SK-N-SH treated with all-trans-retinoic acid at 6 μM for 48 hours (cell line): ENCODE results near the gene MAFB.

ENCODE experiments used
- ATAC-seq: fragments of 200-7000 bp; cut with Tn5 transposase; 3 replicates; pipeline ENCODE4 v1.9.1; 2020; ENCODE audit warnings: mild to moderate bottlenecking, moderate library complexity
- ARNTL ChIP-seq: fragments of 450-650 bp; formaldehyde crosslinking; IDR thresholded peaks from 2 replicates; pipeline ENCODE4 v1.5.0; 2020; ENCODE audit warnings: low read depth, mild to moderate bottlenecking, moderate library complexity, borderline replicate concordance
- BACH2 ChIP-seq: fragments of 250-450 bp; sonication (Bioruptor Pico); IDR thresholded peaks from 2 replicates; pipeline ENCODE4 v1.9.0; 2021; ENCODE audit warnings: mild to moderate bottlenecking, borderline replicate concordance
- CSDC2 ChIP-seq: fragments of 250-450 bp; sonication (Bioruptor Pico); IDR thresholded peaks from 2 replicates; pipeline ENCODE4 v1.5.0; 2020; ENCODE audit warnings: mild to moderate bottlenecking, moderate library complexity
- CSRNP3 ChIP-seq: fragments of 250-450 bp; sonication (Bioruptor Pico); IDR thresholded peaks from 2 replicates; pipeline ENCODE4 v1.5.1; 2021; ENCODE audit warnings: mild to moderate bottlenecking, moderate library complexity
- ESRRG ChIP-seq: fragments of 250-450 bp; sonication (Bioruptor Pico); IDR thresholded peaks from 2 replicates; pipeline ENCODE4 v1.6.1; 2021; ENCODE audit warnings: mild to moderate bottlenecking
- GLIS3 ChIP-seq: fragments of 250-450 bp; sonication (Bioruptor Pico); IDR thresholded peaks from 2 replicates; pipeline ENCODE4 v1.5.0; 2020; ENCODE audit warnings: mild to moderate bottlenecking, moderate library complexity
- ISL1 ChIP-seq: fragments of 250-450 bp; sonication (Bioruptor Pico); IDR thresholded peaks from 2 replicates; pipeline ENCODE4 v2.1.2; 2022; ENCODE audit warnings: mild to moderate bottlenecking, moderate library complexity
- OSR1 ChIP-seq: fragments of 250-450 bp; sonication (Bioruptor Pico); IDR thresholded peaks from 2 replicates; pipeline ENCODE4 v1.8.0; 2022; ENCODE audit warnings: moderate library complexity, mild to moderate bottlenecking, inconsistent platforms
- PPARA ChIP-seq: fragments of 250-450 bp; sonication (Bioruptor Pico); IDR thresholded peaks from 2 replicates; pipeline ENCODE4 v1.5.0; 2020; ENCODE audit warnings: mild to moderate bottlenecking, borderline replicate concordance
- RARB ChIP-seq: fragments of 250-450 bp; sonication (Bioruptor Pico); IDR thresholded peaks from 2 replicates; pipeline ENCODE4 v1.8.0; 2021; ENCODE audit warnings: mild to moderate bottlenecking, moderate library complexity
- SNAI2 ChIP-seq: fragments of 250-450 bp; sonication (Bioruptor Pico); IDR thresholded peaks from 2 replicates; pipeline ENCODE4 v1.5.0; 2020; ENCODE audit warnings: mild to moderate bottlenecking, moderate library complexity
- TCF4 ChIP-seq: fragments of 250-450 bp; sonication (Bioruptor Pico); IDR thresholded peaks from 2 replicates; pipeline ENCODE4 v1.8.0; 2021; ENCODE audit warnings: mild to moderate bottlenecking, moderate library complexity, borderline replicate concordance
- TOX ChIP-seq: fragments of 250-450 bp; sonication (Bioruptor Pico); IDR thresholded peaks from 2 replicates; pipeline ENCODE4 v1.8.0; 2021; ENCODE audit warnings: mild to moderate bottlenecking, moderate library complexity, borderline replicate concordance
- ZC3H10 ChIP-seq: fragments of 250-450 bp; sonication (Bioruptor Pico); IDR thresholded peaks from 2 replicates; pipeline ENCODE4 v1.5.1; 2021; ENCODE audit warnings: mild to moderate bottlenecking, moderate library complexity
- ZFP3 ChIP-seq: fragments of 250-450 bp; sonication (Bioruptor Pico); IDR thresholded peaks from 2 replicates; pipeline ENCODE4 v1.5.0; 2020; ENCODE audit warnings: mild to moderate bottlenecking, moderate library complexity
- ZFP30 ChIP-seq: fragments of 450-650 bp; formaldehyde crosslinking; IDR thresholded peaks from 2 replicates; pipeline ENCODE4 v1.5.0; 2022; ENCODE audit warnings: mild to moderate bottlenecking, moderate library complexity
- ZNF565 ChIP-seq: fragments of 450-650 bp; formaldehyde crosslinking; conservative IDR thresholded peaks from 2 replicates; pipeline ENCODE4 v1.5.0; 2020; ENCODE audit warnings: low read depth, mild to moderate bottlenecking, moderate library complexity
- ZNF70 ChIP-seq: fragments of 450-650 bp; formaldehyde crosslinking; IDR thresholded peaks from 2 replicates; pipeline ENCODE4 v1.5.0; 2020; ENCODE audit warnings: mild to moderate bottlenecking, moderate library complexity
- ZNF8 ChIP-seq: fragments of 450-650 bp; formaldehyde crosslinking; IDR thresholded peaks from 2 replicates; pipeline ENCODE4 v1.5.0; 2020; ENCODE audit warnings: mild to moderate bottlenecking, moderate library complexity
- TF ChIP-seq, protein P1 (sequence below): fragments of 250-450 bp; sonication (Bioruptor Pico); IDR thresholded peaks from 2 replicates; pipeline ENCODE4 v1.5.0; 2020; ENCODE audit warnings: mild to moderate bottlenecking, moderate library complexity
- TF ChIP-seq, protein P2 (sequence below): fragments of 250-450 bp; sonication (Bioruptor Pico); IDR thresholded peaks from 2 replicates; pipeline ENCODE4 v1.8.0; 2020; ENCODE audit warnings: mild to moderate bottlenecking, moderate library complexity, borderline replicate concordance
- TF ChIP-seq, protein P3 (sequence below): fragments of 250-450 bp; sonication (Bioruptor Pico); IDR thresholded peaks from 2 replicates; pipeline ENCODE4 v1.8.0; 2021; ENCODE audit warnings: low read depth, mild to moderate bottlenecking, moderate library complexity, borderline replicate concordance

The MAFB gene

DNA sequence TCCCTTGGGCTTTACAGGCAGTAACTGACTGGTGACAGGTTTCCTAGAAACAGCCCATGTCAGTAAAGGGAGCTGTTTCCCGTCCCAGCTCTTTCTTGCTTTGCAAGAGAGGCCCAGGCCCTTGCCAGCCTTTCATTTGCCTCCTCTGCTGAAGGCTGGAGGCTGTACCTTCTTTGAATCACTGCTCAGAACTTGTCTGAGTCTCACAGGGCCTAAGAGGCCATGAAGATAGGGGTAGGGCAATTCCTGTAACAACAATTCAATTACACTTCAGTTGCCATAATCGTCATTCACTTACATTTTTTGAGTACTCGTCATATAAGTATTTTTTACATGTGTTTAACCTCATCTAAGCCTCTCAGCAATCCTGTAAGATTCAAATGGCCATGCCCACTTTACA lies 25.9 kb upstream of the MAFB start:
- ATAC-seq: no peak
- TF ChIP-seq OSR1 (CRISPR knock-in tag): no peak
- TF ChIP-seq, protein P1, sequence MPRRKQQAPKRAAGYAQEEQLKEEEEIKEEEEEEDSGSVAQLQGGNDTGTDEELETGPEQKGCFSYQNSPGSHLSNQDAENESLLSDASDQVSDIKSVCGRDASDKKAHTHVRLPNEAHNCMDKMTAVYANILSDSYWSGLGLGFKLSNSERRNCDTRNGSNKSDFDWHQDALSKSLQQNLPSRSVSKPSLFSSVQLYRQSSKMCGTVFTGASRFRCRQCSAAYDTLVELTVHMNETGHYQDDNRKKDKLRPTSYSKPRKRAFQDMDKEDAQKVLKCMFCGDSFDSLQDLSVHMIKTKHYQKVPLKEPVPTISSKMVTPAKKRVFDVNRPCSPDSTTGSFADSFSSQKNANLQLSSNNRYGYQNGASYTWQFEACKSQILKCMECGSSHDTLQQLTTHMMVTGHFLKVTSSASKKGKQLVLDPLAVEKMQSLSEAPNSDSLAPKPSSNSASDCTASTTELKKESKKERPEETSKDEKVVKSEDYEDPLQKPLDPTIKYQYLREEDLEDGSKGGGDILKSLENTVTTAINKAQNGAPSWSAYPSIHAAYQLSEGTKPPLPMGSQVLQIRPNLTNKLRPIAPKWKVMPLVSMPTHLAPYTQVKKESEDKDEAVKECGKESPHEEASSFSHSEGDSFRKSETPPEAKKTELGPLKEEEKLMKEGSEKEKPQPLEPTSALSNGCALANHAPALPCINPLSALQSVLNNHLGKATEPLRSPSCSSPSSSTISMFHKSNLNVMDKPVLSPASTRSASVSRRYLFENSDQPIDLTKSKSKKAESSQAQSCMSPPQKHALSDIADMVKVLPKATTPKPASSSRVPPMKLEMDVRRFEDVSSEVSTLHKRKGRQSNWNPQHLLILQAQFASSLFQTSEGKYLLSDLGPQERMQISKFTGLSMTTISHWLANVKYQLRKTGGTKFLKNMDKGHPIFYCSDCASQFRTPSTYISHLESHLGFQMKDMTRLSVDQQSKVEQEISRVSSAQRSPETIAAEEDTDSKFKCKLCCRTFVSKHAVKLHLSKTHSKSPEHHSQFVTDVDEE (CRISPR knock-in tag): no peak
- no peak for TF ChIP-seq CSDC2 (CRISPR knock-in tag)
- TF ChIP-seq ARNTL (CRISPR knock-in tag): no peak
- no peak for TF ChIP-seq CSRNP3 (CRISPR knock-in tag)
- no peak for TF ChIP-seq TCF4
- TF ChIP-seq ZFP30: no peak
- no peak for TF ChIP-seq ZNF565 (CRISPR knock-in tag)
- TF ChIP-seq PPARA (CRISPR knock-in tag): no peak
- no peak for TF ChIP-seq RARB (CRISPR knock-in tag)
- TF ChIP-seq, protein P2, sequence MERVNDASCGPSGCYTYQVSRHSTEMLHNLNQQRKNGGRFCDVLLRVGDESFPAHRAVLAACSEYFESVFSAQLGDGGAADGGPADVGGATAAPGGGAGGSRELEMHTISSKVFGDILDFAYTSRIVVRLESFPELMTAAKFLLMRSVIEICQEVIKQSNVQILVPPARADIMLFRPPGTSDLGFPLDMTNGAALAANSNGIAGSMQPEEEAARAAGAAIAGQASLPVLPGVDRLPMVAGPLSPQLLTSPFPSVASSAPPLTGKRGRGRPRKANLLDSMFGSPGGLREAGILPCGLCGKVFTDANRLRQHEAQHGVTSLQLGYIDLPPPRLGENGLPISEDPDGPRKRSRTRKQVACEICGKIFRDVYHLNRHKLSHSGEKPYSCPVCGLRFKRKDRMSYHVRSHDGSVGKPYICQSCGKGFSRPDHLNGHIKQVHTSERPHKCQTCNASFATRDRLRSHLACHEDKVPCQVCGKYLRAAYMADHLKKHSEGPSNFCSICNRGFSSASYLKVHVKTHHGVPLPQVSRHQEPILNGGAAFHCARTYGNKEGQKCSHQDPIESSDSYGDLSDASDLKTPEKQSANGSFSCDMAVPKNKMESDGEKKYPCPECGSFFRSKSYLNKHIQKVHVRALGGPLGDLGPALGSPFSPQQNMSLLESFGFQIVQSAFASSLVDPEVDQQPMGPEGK: no peak
- no peak for TF ChIP-seq ZFP3 (CRISPR knock-in tag)
- no peak for TF ChIP-seq ESRRG (CRISPR knock-in tag)
- TF ChIP-seq SNAI2 (CRISPR knock-in tag): no peak
- TF ChIP-seq BACH2 (CRISPR knock-in tag): no peak

GRCh38 chr20:40714109-40714508 lies 25.1 kb upstream of the MAFB start:
- no peak for ATAC-seq
- TF ChIP-seq, protein P3, sequence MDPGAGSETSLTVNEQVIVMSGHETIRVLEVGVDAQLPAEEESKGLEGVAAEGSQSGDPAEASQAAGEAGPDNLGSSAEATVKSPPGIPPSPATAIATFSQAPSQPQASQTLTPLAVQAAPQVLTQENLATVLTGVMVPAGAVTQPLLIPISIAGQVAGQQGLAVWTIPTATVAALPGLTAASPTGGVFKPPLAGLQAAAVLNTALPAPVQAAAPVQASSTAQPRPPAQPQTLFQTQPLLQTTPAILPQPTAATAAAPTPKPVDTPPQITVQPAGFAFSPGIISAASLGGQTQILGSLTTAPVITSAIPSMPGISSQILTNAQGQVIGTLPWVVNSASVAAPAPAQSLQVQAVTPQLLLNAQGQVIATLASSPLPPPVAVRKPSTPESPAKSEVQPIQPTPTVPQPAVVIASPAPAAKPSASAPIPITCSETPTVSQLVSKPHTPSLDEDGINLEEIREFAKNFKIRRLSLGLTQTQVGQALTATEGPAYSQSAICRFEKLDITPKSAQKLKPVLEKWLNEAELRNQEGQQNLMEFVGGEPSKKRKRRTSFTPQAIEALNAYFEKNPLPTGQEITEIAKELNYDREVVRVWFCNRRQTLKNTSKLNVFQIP: no peak
- TF ChIP-seq ZNF565 (CRISPR knock-in tag) (no peak), TOX (CRISPR knock-in tag) (no peak), ISL1 (CRISPR knock-in tag) (no peak), GLIS3 (no peak), ZNF8 (no peak), CSDC2 (CRISPR knock-in tag) (no peak), SNAI2 (CRISPR knock-in tag) (no peak), ZC3H10 (CRISPR knock-in tag) (no peak), BACH2 (CRISPR knock-in tag) (no peak), TCF4 (no peak)
- TF ChIP-seq, protein P1 (CRISPR knock-in tag): no peak

GRCh38 chr20:40713508-40713907 lies 24.5 kb upstream of the MAFB start:
- no peak for ATAC-seq
- no peak for TF ChIP-seq TOX (CRISPR knock-in tag)
- no peak for TF ChIP-seq PPARA (CRISPR knock-in tag)
- no peak for TF ChIP-seq GLIS3
- no peak for TF ChIP-seq ZFP30
- TF ChIP-seq ISL1 (CRISPR knock-in tag): no peak
- no peak for TF ChIP-seq ZNF70 (CRISPR knock-in tag)
- TF ChIP-seq ESRRG (CRISPR knock-in tag): no peak
- TF ChIP-seq ZFP3 (CRISPR knock-in tag): no peak
- TF ChIP-seq SNAI2 (CRISPR knock-in tag): no peak
- TF ChIP-seq RARB (CRISPR knock-in tag): no peak
- no peak for TF ChIP-seq CSRNP3 (CRISPR knock-in tag)
- no peak for TF ChIP-seq ARNTL (CRISPR knock-in tag)
- TF ChIP-seq, protein P3: no peak
- TF ChIP-seq ZC3H10 (CRISPR knock-in tag): no peak
- no peak for TF ChIP-seq CSDC2 (CRISPR knock-in tag)
- no peak for TF ChIP-seq BACH2 (CRISPR knock-in tag)
